Measurements from ENCODE around the gene CBX1.

The CBX1 gene

GRCh38 chr17:48053758-48054237 is 47.5 kb downstream of the CBX1 start:
- Histone ChIP-seq H3K18ac (ENCODE audit: low read length) (peak overlapping the region; percentile 30), H3K36me3 (replicated peaks in 1 of 2; ENCODE audit: control insufficient read depth in 2 of 2, insufficient read depth in 2 of 2, low read length in 2 of 2) (peaks cover 51 to 84% of the 10 kb centered on the region in 2 donors), H2BK120ac (ENCODE audit: low read depth, low read length) (no peak overlapping the region), H3K4me2 (ENCODE audit: insufficient read depth, low read length, poor library complexity, severe bottlenecking) (no peak overlapping the region), H4K8ac (ENCODE audit: low read depth, low read length) (no peak overlapping the region), H4K91ac (ENCODE audit: low read depth, low read length, poor library complexity) (no peak overlapping the region), H3K27me3 (ENCODE audit: control insufficient read depth in 3 of 3, insufficient read depth in 3 of 3, low read depth in 1 of 3, low read length in 3 of 3) (no peaks in the 10 kb centered on the region), H3K4ac (ENCODE audit: low read length) (no peak overlapping the region), H3K4me1 (ENCODE audit: control insufficient read depth in 2 of 2, insufficient read depth in 1 of 2, low read depth in 1 of 2, low read length in 2 of 2) (peaks cover 26 to 51% of the 10 kb centered on the region in 2 donors), H3K14ac (ENCODE audit: low read length) (no peak overlapping the region), H3K23ac (ENCODE audit: low read depth, low read length, poor library complexity) (peak overlapping the region; percentile 39), H3K79me1 (ENCODE audit: low read depth, low read length) (peaks cover 12% of the 10 kb centered on the region), H3K4me3 (ENCODE audit: low read length in 2 of 2) (no peak overlapping the region), H2BK12ac (ENCODE audit: low read length) (no peak overlapping the region), H3K27ac (replicated peaks; ENCODE audit: low read length) (peak overlapping the region; percentile 62), H2AK5ac (ENCODE audit: low read depth, low read length) (peak overlapping the region; percentile 32), H3K9me3 (replicated peaks in 1 of 2; ENCODE audit: control insufficient read depth in 2 of 2, insufficient read depth in 1 of 2, low read depth in 1 of 2, low read length in 2 of 2) (no peaks in the 10 kb centered on the region), H2BK15ac (ENCODE audit: low read length) (no peak overlapping the region), H2BK5ac (ENCODE audit: low read length) (no peak overlapping the region), H2AFZ (ENCODE audit: low read length) (no peak overlapping the region), H3K9ac (ENCODE audit: low read depth, low read length, poor library complexity) (peak overlapping the region; percentile 53)
- WGBS, 2 donors (ENCODE audit: extremely low coverage in 2 of 2, insufficient read length in 2 of 2, insufficient replicate concordance in 1 of 2), result no CpG with 5 or more reads among the region's 6 CpGs
- DNase-seq (ENCODE audit: low spot score), result no peak

GRCh38 chr17:48052956-48053757 is 48.1 kb downstream of the CBX1 start:
- H3K4me3 ChIP-seq (ENCODE audit: low read length in 2 of 2), result no peak overlapping the region
- no peak overlapping the region for H4K8ac ChIP-seq (ENCODE audit: low read depth, low read length)
- no peak overlapping the region for H4K91ac ChIP-seq (ENCODE audit: low read depth, low read length, poor library complexity)
- H3K9me3 ChIP-seq (replicated peaks in 1 of 2; ENCODE audit: control insufficient read depth in 2 of 2, insufficient read depth in 1 of 2, low read depth in 1 of 2, low read length in 2 of 2), result no peaks in the 10 kb centered on the region
- peak overlapping the region; percentile 62 for H3K27ac ChIP-seq (replicated peaks; ENCODE audit: low read length)
- H3K14ac ChIP-seq (ENCODE audit: low read length), result no peak overlapping the region
- peaks cover 26 to 51% of the 10 kb centered on the region in 2 donors for H3K4me1 ChIP-seq (ENCODE audit: control insufficient read depth in 2 of 2, insufficient read depth in 1 of 2, low read depth in 1 of 2, low read length in 2 of 2)
- H2BK15ac ChIP-seq (ENCODE audit: low read length), result no peak overlapping the region
- peaks cover 45 to 78% of the 10 kb centered on the region in 2 donors for H3K36me3 ChIP-seq (replicated peaks in 1 of 2; ENCODE audit: control insufficient read depth in 2 of 2, insufficient read depth in 2 of 2, low read length in 2 of 2)
- no peak overlapping the region for H3K9ac ChIP-seq (ENCODE audit: low read depth, low read length, poor library complexity)
- no peaks in the 10 kb centered on the region for H3K27me3 ChIP-seq (ENCODE audit: control insufficient read depth in 3 of 3, insufficient read depth in 3 of 3, low read depth in 1 of 3, low read length in 3 of 3)
- peaks cover 12% of the 10 kb centered on the region for H3K79me1 ChIP-seq (ENCODE audit: low read depth, low read length)
- no CpG with 5 or more reads among the region's 5 CpGs for WGBS, 2 donors (ENCODE audit: extremely low coverage in 2 of 2, insufficient read length in 2 of 2, insufficient replicate concordance in 1 of 2)
- H2AFZ ChIP-seq (ENCODE audit: low read length), result no peak overlapping the region
- H3K18ac ChIP-seq (ENCODE audit: low read length), result no peak overlapping the region
- H2BK12ac ChIP-seq (ENCODE audit: low read length), result no peak overlapping the region
- no peak overlapping the region for H2BK120ac ChIP-seq (ENCODE audit: low read depth, low read length)
- no peak overlapping the region for H3K4ac ChIP-seq (ENCODE audit: low read length)
- DNase-seq (ENCODE audit: low spot score), result no peak
- H3K23ac ChIP-seq (ENCODE audit: low read depth, low read length, poor library complexity), result no peak overlapping the region
- no peak overlapping the region for H3K4me2 ChIP-seq (ENCODE audit: insufficient read depth, low read length, poor library complexity, severe bottlenecking)
- no peak overlapping the region for H2BK5ac ChIP-seq (ENCODE audit: low read length)
- H2AK5ac ChIP-seq (ENCODE audit: low read depth, low read length), result peak overlapping the region; percentile 7

- Histone ChIP-seq H2AFZ (ENCODE audit: low read length) (no peak overlapping the region), H3K4me1 (ENCODE audit: control insufficient read depth in 2 of 2, insufficient read depth in 1 of 2, low read depth in 1 of 2, low read length in 2 of 2) (peaks cover 26 to 51% of the 10 kb centered on the region in 2 donors), H2BK12ac (ENCODE audit: low read length) (no peak overlapping the region), H2BK15ac (ENCODE audit: low read length) (no peak overlapping the region), H2BK120ac (ENCODE audit: low read depth, low read length) (no peak overlapping the region), H3K18ac (ENCODE audit: low read length) (no peak overlapping the region), H2AK5ac (ENCODE audit: low read depth, low read length) (no peak overlapping the region), H3K9me3 (replicated peaks in 1 of 2; ENCODE audit: control insufficient read depth in 2 of 2, insufficient read depth in 1 of 2, low read depth in 1 of 2, low read length in 2 of 2) (no peaks in the 10 kb centered on the region), H3K27ac (replicated peaks; ENCODE audit: low read length) (no peak overlapping the region), H3K36me3 (replicated peaks in 1 of 2; ENCODE audit: control insufficient read depth in 2 of 2, insufficient read depth in 2 of 2, low read length in 2 of 2) (peaks cover 32 to 65% of the 10 kb centered on the region in 2 donors), H3K4ac (ENCODE audit: low read length) (no peak overlapping the region), H4K91ac (ENCODE audit: low read depth, low read length, poor library complexity) (no peak overlapping the region), H3K79me1 (ENCODE audit: low read depth, low read length) (peaks cover 16% of the 10 kb centered on the region), H3K27me3 (ENCODE audit: control insufficient read depth in 3 of 3, insufficient read depth in 3 of 3, low read depth in 1 of 3, low read length in 3 of 3) (no peaks in the 10 kb centered on the region), H4K8ac (ENCODE audit: low read depth, low read length) (no peak overlapping the region), H3K4me3 (ENCODE audit: low read length in 2 of 2) (no peak overlapping the region), H2BK5ac (ENCODE audit: low read length) (no peak overlapping the region), H3K23ac (ENCODE audit: low read depth, low read length, poor library complexity) (no peak overlapping the region), H3K9ac (ENCODE audit: low read depth, low read length, poor library complexity) (no peak overlapping the region), H3K4me2 (ENCODE audit: insufficient read depth, low read length, poor library complexity, severe bottlenecking) (no peak overlapping the region), H3K14ac (ENCODE audit: low read length) (no peak overlapping the region)
- DNase-seq (ENCODE audit: low spot score), result no peak
- WGBS, 2 donors (ENCODE audit: extremely low coverage in 2 of 2, insufficient read length in 2 of 2, insufficient replicate concordance in 1 of 2), result no CpG with 5 or more reads among the region's 5 CpGs
Observed at GRCh38 chr17:48051706-48052486, 49.4 kb downstream of the CBX1 start.

- Histone ChIP-seq H3K79me1 (ENCODE audit: low read depth, low read length) (peaks cover 15% of the 10 kb centered on the region), H3K9me3 (replicated peaks in 1 of 2; ENCODE audit: control insufficient read depth in 2 of 2, insufficient read depth in 1 of 2, low read depth in 1 of 2, low read length in 2 of 2) (no peaks in the 10 kb centered on the region), H3K4me1 (ENCODE audit: control insufficient read depth in 2 of 2, insufficient read depth in 1 of 2, low read depth in 1 of 2, low read length in 2 of 2) (peaks cover 29 to 55% of the 10 kb centered on the region in 2 donors), H4K91ac (ENCODE audit: low read depth, low read length, poor library complexity) (no peak overlapping the region), H3K14ac (ENCODE audit: low read length) (no peak overlapping the region), H2BK120ac (ENCODE audit: low read depth, low read length) (no peak overlapping the region), H3K18ac (ENCODE audit: low read length) (no peak overlapping the region), H3K4me3 (ENCODE audit: low read length in 2 of 2) (no peak overlapping the region), H2AFZ (ENCODE audit: low read length) (no peak overlapping the region), H2BK12ac (ENCODE audit: low read length) (no peak overlapping the region), H3K36me3 (replicated peaks in 1 of 2; ENCODE audit: control insufficient read depth in 2 of 2, insufficient read depth in 2 of 2, low read length in 2 of 2) (peaks cover 26 to 59% of the 10 kb centered on the region in 2 donors), H3K27ac (replicated peaks; ENCODE audit: low read length) (no peak overlapping the region), H3K23ac (ENCODE audit: low read depth, low read length, poor library complexity) (no peak overlapping the region), H3K27me3 (ENCODE audit: control insufficient read depth in 3 of 3, insufficient read depth in 3 of 3, low read depth in 1 of 3, low read length in 3 of 3) (no peaks in the 10 kb centered on the region), H3K4me2 (ENCODE audit: insufficient read depth, low read length, poor library complexity, severe bottlenecking) (no peak overlapping the region), H3K9ac (ENCODE audit: low read depth, low read length, poor library complexity) (no peak overlapping the region), H3K4ac (ENCODE audit: low read length) (no peak overlapping the region), H4K8ac (ENCODE audit: low read depth, low read length) (no peak overlapping the region), H2AK5ac (ENCODE audit: low read depth, low read length) (no peak overlapping the region), H2BK15ac (ENCODE audit: low read length) (no peak overlapping the region), H2BK5ac (ENCODE audit: low read length) (no peak overlapping the region)
- no peak for DNase-seq (ENCODE audit: low spot score)
- no CpG with 5 or more reads among the region's 10 CpGs for WGBS, 2 donors (ENCODE audit: extremely low coverage in 2 of 2, insufficient read length in 2 of 2, insufficient replicate concordance in 1 of 2)
Observed at GRCh38 chr17:48051283-48051682, 50.0 kb downstream of the CBX1 start.

All from neuronal stem cell (in vitro differentiated cells).